GM19351 (cell line): ENCODE results near the gene PTGER2.

ENCODE experiments used
- ATAC-seq: cut with Tn5 transposase; IDR thresholded peaks from one replicate; pipeline ENCODE4 v1.9.1; 2021; ENCODE audit warnings: mild to moderate bottlenecking, moderate library complexity; ENCODE audit not compliant: unreplicated experiment

The PTGER2 gene

DNA sequence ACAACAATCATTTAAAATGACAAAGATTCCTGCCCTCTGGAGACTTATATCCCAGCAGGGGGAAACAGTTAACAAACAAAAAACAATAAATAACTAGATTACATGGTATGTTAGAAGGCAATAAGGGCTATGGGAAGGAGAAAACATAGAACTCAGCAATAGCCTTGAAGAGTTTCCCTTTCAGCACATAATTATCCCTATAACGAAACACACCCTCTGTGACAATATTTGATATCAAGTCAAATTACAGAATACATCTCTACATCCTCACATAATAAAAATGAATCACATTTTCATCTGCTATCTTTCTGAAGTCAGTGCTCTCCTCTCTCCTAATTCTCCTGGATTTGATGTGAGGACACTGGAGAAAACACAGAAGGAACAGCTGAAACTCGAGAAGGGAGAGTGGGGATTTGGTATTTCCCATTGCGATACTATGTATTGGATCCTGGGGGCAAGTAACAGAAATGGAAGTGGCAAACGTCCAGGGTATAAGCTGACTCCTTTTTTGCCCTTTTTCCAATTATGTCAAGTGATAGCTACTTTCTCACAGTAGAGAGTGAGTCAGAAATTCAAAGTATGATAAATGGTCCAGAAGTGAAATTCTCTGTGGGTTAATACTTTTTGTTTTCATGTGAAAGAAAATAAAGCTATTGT, 9.7 kb upstream of the PTGER2 start:
- no peak for ATAC-seq

DNA sequence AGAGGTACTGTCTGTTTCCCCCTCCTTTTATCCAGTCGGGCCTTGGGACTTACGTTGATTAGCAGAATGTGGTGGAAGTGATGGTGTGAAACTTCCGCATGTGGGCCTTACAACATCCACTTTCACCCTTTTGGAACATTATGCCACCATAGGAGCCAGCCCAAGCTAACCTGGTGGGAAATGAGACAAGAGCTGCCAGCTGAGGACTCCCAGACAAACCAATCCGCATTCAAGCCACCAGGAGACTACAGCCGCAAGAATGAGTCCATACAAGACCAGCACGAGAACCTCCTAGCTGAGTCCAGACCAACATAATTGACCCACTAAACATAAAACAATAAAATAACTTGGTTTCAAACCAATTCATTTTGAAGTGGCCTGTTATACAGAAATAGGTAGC, 9.1 kb upstream of the PTGER2 start:
- no peak for ATAC-seq

DNA sequence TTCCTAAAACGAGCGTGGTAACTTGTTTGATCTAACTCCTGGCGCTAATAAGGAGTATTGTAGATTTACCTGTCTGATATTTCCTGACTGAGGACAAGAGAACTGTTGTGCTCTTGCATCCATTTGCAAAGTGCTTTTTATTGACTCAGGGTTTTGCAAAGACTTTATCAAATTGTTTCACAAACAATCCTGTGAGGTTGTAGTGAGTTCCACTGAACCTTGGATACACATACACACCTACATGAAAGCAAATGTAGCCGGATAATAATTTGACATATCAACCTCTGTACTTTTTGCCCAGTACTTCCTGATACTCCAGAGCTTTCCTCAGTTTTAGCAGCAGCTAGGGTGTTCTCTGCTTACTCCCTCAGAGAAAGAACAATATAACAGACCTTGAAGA, 6.7 kb upstream of the PTGER2 start:
- ATAC-seq, result no peak

DNA sequence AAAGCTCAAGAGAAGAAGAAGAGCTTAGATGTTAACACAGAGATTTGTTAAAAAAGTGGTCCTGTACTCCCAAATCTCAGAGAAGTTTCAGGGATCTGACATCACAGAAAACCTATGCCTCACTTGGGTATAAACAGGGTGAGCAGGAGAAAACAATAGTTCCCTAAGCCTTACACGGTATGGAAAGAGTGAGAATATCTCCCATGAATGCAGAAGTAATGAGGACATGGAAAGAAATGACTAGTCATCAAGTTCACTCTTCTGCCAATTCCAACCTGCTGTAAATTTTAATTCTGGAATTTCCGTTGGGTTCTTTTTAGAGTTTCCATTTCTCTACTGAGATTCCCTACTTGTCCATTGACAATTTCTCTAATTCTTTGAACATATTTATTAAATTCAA, 6.2 kb upstream of the PTGER2 start:
- no peak for ATAC-seq

DNA sequence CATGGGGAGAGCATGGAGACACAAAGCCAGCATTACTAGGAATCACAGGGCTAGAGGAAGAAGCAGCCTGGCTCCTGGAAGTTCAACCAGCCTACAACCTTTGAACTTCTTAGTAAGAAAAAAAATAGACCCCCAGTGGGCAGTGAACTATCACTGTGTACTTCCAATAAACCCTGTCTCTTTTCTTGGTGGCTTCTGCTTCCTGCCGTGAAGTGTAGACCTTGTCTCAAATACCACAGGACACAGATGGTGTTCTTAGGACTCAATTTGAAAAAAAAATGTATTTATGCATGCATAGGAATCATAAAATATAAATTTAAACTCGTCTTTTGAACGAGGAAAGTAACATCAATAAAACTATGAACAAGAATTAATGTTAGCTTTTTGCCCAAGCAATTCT, 3.6 kb upstream of the PTGER2 start:
- no peak for ATAC-seq

DNA sequence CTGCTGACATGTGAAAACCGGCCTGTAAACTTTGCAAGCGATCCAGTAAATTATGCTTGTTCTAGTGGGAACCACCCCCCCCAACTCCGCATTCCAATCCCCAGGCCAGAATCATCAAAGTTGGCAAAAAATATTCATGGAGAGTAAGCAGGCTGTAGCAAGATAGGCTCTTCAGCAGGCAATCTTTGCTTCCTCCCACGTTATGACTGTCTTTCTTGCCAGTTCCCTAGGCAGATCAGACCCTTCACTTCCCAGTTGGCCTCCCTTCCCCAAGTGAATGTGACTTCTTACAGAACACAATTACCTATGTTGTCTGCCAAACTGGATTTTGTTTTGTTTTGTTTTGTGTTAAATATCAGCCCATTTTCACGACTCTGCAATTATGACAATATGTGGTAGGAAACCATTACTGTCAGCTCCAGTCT, 1.2 kb upstream of the PTGER2 start:
- ATAC-seq, result no peak

DNA sequence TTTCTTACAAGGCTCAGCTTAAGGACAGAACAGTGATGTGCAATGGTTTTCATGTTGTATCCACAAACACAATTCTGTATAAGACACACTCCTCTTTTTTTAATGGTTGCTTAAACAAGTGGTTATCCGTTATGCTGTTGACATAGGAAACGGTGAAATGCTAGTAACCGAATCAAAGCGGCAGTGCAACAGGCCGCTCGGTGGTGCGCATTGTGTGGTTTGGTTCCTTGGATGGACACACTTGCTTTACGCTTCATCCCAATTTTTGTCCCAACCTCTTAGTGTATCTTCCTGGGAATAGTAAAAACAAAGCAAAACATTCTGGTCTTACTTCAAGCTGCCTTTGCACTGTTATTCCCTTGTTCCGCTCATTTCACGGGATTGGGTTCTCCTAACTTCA, 650 bp upstream of the PTGER2 start:
- ATAC-seq, result no peak

DNA sequence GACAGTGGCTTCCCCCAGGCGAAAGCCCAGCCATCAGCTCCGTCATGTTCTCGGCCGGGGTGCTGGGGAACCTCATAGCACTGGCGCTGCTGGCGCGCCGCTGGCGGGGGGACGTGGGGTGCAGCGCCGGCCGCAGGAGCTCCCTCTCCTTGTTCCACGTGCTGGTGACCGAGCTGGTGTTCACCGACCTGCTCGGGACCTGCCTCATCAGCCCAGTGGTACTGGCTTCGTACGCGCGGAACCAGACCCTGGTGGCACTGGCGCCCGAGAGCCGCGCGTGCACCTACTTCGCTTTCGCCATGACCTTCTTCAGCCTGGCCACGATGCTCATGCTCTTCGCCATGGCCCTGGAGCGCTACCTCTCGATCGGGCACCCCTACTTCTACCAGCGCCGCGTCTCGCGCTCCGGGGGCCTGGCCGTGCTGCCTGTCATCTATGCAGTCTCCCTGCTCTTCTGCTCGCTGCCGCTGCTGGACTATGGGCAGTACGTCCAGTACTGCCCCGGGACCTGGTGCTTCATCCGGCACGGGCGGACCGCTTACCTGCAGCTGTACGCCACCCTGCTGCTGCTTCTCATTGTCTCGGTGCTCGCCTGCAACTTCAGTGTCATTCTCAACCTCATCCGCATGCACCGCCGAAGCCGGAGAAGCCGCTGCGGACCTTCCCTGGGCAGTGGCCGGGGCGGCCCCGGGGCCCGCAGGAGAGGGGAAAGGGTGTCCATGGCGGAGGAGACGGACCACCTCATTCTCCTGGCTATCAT, 663 bp downstream of the PTGER2 start:
- ATAC-seq, result no peak

DNA sequence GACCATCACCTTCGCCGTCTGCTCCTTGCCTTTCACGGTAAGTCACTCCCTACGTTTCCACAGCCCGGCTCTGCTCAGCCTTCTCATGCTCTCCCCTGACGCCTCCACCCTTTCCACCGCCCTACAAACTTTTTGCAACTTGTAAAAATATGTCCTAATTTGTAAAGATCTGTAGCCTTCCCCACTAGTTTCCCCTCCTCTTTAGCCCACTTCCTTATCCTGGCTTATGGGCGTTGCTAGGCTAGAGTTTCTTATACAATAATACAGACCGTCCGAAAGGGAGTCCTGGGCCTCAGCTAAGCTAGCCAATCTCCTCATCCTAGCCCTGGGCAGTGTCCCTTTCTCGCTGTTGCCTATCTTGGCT, 1.2 kb downstream of the PTGER2 start:
- no peak for ATAC-seq

DNA sequence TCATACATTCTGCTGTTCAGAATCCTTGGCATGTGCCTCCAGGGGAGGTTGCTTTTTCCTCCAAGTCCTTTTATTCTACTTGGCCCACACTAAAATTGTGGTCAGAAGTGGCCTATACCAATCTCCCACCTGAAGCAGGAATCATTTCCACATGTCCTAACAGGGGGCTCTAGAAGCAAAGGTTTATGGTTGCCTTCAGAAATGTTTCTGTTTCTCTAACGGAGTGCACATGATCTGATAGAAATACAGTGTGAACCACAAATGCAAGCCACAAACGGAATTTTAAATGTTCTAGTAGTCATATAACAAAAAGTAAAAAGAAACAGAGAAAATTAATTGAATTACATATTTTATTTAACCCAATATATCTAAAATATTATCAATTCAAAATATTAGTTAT, 4.0 kb downstream of the PTGER2 start:
- ATAC-seq, result no peak

DNA sequence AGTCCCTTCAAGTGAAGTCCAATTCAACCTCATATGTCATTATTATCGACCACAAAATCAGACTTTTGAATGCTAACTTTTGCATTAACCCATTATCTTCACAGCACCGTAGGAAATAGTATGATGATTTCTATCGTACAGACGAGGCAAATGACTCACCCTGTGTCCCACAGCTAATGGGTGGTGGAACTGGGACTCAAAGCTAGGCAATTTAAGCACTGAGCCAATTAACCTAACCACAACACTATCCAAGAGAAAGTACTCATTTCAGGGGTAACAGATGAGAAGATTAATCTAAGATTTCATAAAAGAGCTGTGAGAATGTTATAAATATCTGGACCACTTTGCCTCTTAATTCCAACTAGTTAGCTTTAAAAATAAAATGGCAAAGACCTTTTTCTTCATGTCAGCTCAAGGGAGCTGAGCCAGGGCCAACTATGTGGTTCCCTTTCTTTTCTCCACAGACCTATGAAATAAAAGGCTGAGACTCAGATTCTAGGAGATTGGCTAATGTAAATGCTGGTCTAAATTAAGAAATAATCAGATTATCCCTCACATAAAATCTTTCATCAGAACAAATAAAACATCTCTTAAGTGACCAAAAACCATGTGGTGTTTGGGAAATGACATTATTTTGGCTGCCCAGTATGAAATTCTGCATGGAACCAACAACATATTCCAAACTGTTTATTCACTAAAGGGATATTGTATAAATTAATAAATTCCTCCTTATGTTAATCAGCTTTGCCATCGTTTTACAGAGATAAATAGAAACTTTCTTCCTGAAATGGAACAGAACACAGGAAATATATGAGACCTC, 4.9 kb downstream of the PTGER2 start:
- ATAC-seq, result no peak

DNA sequence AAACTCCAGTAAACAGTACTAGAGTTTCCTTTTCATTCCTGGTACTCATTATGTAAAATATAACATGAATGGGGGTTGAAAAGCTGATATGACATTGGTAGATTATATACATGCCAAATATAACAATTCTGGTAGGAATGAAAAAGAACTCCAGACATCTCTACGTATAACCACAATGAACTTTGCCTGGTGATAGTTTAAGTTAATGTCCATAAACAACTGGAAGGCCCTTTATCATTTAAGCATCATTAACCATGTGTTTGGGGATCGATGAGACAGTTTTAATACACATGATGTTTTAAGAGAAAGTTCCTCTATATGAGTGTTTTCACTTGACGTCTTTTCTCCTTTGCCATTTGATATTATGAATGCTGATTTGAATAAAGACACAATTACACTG, 5.8 kb downstream of the PTGER2 start:
- ATAC-seq, result no peak

DNA sequence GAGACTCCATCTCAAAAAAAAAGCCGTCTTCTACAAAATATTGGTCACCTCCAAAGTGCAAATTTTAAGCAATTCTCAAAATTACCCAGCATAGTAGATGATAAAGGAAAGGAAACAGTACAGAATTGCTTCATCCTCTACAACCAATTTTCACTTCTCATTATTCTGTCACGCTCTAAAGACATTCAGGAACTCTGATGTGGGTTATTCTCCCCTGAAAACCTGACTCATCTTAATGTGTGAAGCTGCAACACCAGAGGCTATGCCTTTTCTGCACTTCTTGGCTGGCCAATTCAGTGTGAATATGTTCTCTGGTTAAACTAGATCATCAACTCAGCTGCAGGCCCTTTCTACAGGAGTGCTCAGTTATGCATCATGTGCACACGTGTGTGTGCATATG, 11.0 kb downstream of the PTGER2 start:
- ATAC-seq, result peak; percentile 88

DNA sequence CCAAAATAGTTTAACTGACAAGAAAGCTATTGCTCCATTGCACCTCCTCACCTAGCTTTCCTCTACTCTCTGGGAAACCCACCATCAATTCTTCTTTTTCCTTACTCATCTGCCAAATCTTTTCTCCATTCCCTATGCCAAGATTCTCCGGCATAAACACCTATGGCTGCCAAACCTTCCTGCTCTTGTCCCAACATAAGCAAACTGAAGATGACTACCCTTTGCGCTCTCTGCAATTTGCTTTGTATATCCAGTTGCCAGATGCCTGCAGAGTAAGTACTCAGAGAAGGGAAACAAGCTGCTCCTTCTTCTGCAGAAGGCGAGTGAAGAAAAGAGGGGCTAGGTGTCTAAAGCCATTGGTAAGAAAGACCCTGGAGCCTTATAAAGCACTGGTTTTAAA, 11.5 kb downstream of the PTGER2 start:
- no peak for ATAC-seq

DNA sequence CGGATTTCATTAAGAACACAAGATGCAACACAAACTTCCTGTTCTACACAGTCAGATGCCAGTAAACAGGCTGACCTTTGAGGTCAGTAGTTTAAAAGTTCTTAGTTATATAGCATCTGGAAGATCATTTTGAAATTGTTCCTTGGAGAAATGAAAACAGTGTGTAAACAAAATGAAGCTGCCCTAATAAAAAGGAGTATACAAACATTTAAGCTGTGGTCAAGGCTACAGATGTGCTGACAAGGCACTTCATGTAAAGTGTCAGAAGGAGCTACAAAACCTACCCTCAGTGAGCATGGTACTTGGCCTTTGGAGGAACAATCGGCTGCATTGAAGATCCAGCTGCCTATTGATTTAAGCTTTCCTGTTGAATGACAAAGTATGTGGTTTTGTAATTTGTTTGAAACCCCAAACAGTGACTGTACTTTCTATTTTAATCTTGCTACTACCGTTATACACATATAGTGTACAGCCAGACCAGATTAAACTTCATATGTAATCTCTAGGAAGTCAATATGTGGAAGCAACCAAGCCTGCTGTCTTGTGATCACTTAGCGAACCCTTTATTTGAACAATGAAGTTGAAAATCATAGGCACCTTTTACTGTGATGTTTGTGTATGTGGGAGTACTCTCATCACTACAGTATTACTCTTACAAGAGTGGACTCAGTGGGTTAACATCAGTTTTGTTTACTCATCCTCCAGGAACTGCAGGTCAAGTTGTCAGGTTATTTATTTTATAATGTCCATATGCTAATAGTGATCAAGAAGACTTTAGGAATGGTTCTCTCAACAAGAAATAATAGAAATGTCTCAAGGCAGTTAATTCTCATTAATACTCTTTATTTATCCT, 13.5 kb downstream of the PTGER2 start:
- no peak for ATAC-seq

DNA sequence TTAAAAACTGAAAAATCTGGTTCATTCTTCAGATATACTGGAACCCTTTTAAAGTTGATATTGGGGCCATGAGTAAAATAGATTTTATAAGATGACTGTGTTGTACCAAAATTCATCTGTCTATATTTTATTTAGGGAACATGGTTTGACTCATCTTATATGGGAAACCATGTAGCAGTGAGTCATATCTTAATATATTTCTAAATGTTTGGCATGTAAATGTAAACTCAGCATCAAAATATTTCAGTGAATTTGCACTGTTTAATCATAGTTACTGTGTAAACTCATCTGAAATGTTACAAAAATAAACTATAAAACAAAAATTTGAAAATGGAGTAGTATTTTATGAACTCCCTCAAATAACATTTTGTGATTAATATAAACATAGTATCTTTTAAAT, 14.2 kb downstream of the PTGER2 start:
- ATAC-seq, result no peak

DNA sequence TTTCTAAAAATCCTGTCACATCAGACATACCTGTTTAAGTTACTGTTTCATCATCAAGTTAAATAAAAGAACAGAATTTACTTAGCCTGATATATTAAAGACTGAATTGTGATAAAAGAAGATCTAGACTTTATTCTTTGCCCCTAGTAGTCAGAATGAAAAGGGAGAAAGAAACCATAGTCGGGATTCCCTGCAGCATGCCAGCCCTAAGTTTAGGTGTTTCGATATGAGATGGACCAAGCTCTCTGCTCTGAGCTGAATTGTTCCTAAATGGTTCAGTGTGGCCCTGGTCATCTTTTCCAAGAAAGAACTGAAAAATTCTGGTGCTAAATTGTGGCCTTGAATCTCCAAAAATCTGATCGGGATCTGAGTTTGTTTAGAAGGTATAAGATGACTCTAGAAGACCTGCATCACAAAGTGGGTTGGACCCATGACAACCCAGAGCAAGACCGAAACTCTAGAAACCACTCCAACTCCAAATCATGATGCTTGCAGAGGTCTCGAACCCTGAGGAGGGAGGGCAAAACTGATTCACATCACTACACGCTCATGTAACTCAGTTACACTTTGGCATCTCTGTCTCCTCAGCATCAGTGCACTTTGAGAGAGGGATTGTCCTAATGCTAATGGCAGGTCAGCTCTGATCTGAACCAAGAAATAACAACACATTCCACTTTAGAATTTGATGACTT, 15.7 kb downstream of the PTGER2 start:
- ATAC-seq, result no peak

DNA sequence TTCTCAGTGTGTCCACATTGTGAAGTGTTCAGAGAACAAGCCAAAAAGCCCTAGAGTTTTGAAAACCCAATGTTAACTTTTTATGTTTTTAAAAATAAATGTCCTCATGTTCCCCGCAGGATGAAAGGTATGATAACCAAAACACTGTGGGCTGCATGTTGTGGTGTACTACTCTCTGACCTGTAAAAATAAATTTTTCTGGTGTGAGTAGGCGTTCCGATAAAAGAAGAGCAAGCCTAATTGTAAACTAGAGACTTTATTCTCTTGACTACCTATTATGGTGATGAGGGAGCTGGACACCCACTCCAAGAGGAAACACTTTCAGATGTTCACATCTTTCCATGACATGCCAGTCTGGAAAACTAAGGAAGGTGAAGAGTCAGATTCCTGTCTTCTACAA, 18.2 kb downstream of the PTGER2 start:
- ATAC-seq, result no peak

DNA sequence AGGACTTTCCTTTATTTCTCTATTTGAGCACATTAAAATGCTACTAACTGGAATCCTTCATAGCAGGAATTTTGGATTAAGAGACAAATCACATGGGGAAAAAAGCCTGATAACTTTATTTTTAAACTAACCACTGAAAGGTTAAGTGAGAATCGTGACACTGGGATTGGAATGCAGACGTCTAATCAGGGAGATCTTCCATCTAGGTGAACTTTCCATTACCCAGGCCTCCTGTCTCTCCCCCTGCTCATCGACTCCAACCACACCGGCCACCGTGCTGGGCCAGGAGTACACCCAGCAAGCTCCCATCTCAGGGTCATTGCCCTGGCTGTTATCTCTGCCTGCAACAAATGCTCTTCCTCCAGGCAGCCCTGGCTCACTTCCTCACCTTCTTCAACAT, 19.0 kb downstream of the PTGER2 start:
- ATAC-seq, result no peak

DNA sequence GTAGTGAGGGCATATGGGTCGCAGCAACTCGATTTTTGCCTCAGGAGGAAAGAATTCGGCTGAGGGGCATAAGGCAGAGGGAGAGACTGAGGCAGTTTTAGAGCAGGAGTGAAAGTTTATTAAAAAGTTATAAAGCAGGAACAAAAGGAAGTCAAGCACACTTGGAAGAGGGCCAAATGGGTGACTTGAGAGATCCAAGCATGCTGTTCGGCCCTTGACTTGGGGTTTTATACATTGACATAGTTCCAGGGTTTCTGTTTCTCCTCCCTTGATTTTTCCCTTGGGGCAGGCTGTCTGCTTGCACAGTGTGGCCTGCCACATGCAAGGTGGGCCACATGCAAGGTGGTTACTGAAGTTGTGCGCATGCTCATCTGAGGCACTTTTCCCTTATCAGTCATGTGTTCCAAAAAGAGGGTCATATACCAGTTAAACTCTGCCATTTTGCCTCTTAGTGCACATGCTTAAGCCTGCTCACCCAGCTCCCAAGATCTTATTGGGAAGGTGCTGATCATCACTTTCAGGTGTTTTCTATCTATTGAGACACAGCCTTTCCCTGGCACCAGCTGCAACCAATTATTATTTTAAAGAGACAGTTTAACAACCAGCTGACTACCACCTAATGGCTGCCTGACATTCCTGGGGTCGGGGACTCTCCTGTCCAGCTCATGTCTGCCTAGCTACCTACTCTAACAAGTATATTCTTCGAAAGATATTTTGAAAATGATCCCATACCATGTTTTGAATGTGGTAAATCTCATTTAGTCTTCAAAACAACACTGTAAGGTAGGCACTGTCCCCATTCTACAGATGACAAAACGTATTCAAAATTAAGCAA, 19.9 kb downstream of the PTGER2 start:
- no peak for ATAC-seq
